Hematopoietic multipotent progenitor cell (in vitro differentiated cells): ENCODE measurements around the gene NTN4. TPM values are rescaled to one million over a fixed set of nuclear protein-coding genes. Genes with fewer than 3 reads are reported as not detected.
"Not testable (repeated sequence)": the region's sequence is repeated elsewhere in the genome, so short reads cannot be mapped to it uniquely, and the experiment has no call there.

Experiments
- DNase-seq, 3 donors: peaks; one replicate each; pipeline ENCODE4 v3.0.0-alpha.2; 2011 to 2015; ENCODE audit warnings: low read depth in 2 of 3, low spot score in 2 of 3
- total RNA-seq: library from RNA; depleted of rRNA; stranded (reverse); fragments of >200 nt; gene quantifications from one replicate; pipeline ENCODE4 v1.2.3, GENCODE V29; 2012

NTN4 gene
- total RNA-seq, 1 donor = under 0.01 TPM

- no peak for DNase-seq
Observed at GRCh38 chr12:95673576-95673975, 117.0 kb downstream of the NTN4 start.

- no peak for DNase-seq
Observed at GRCh38 chr12:95672166-95672565, 118.4 kb downstream of the NTN4 start.

DNA sequence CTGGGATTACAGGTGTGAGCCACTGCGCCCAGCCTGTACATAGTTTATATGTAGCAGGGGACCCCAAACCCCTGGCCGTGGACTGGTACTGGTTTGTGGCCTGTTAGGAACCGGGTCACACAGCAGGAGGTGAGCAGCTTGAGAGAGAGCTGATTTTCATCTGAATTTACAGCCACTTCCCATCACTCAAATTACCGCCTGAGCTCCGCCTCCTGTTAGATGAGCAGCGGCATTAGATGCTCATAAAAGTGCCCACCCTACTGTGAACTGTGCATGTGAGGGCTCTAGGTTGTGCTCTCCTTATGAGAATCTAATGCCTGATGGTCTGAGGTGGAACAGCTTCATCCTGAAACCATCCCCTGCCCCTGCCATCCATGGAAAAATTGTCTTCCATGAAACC is 119.3 kb downstream of the NTN4 start:
- no peak for DNase-seq

DNA sequence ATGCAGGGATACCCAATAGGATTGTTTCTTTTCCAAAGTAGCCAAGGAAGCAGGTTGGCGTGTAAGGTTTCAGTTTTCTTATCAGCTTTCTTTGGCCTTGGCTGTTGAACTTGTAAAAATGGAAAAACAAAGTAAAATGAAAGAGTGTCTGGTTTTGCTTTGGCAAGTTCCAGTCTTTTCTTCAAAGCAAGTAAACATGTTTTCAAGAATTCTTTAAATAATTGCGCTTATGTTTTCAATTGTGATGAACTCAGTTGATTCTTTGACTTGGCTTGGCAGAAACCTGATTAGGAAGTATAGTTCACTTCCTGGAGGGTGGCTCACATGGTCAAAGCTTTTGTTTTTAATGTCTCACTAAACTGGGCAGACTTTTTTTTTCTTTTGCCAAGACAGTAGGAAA is 127.0 kb downstream of the NTN4 start:
- DNase-seq = no peak

GRCh38 chr12:95661360-95661759 is 129.2 kb downstream of the NTN4 start:
- DNase-seq = no peak

GRCh38 chr12:95658386-95658785 is 132.2 kb downstream of the NTN4 start:
- no peak for DNase-seq

- not testable (repeated sequence) for DNase-seq
Observed at GRCh38 chr12:95654665-95655064, 135.9 kb downstream of the NTN4 start.

- peak in 1 of 3 donors; percentile 3 for DNase-seq
Observed at GRCh38 chr12:95653771-95654546, 136.6 kb downstream of the NTN4 start.

DNA sequence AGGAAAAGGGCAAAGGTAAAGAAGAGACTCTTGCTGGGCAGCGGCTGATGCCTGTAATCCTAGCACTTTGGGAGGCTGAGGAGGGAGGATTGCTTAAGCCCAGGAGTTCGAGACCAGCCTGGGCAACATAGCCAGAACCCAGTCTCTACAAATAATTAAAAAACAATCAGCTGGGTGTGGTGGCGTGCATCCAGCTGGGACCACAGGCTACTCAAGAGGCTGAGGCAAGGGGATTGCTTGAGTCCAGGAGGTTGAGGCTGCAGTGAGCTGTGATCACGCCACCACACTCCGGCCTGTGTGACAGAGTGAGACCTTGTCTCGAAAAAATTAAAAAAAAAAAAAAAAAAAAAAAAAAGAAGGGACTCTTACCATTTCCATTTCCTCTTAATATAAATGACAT is 138.9 kb downstream of the NTN4 start:
- no peak for DNase-seq

DNA sequence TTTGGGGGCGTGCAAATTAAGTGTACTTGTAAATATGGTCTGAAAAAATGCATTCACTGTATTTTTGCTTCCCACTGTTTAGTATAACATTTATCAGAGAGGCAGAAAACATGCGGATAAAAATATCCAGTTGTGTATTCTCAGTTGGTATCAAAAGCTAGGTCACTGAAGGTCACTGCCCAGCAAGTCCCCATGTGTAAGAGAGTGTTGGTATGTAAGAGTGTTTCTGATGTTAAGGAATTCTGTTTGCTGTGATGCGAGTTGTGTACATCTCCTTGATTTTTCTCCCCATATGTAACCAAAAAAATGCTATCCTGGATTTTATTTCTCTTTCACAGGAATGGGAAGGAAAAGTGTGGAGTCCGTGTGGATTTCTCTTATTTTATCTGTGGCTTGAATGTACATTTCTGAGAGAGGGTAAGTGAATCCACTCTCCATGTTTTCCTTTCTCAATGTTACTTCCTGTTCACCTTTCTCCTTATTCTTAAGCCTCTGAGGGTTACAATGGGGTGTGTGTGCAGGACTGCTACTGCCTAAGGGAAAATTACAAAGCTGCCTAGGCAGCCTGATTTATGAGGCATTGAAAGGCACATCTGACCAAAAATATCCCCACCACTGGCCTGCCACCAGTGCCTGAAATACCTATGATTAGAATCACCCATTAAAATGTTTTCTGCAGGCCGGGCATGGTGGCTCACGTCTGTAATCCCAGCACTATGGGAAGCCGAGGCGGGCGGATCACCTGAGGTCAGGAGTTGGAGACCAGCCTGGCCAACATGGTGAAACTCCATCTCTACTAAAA is 141.4 kb downstream of the NTN4 start:
- no peak for DNase-seq

GRCh38 chr12:95646781-95647190 is 143.8 kb downstream of the NTN4 start:
- no peak for DNase-seq

DNA sequence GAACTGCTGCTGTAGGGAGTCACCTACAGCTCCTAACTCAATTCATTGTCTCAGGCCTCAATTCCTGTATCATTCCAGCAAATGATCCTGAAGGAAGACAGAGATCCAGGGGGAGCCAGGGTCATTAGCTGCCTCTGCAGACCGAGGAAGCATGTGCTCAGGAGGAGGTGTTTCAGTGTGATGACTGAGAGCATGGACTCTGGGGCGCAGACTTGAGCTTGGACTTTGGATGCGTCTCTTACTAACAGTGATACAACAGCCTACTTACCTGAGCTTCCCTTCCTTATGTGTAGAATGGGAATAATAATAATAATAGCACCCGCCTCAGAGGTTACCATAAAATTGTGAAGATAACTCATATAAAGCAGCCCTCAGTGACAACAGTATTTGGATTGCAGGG is 147.3 kb downstream of the NTN4 start:
- no peak for DNase-seq

DNA sequence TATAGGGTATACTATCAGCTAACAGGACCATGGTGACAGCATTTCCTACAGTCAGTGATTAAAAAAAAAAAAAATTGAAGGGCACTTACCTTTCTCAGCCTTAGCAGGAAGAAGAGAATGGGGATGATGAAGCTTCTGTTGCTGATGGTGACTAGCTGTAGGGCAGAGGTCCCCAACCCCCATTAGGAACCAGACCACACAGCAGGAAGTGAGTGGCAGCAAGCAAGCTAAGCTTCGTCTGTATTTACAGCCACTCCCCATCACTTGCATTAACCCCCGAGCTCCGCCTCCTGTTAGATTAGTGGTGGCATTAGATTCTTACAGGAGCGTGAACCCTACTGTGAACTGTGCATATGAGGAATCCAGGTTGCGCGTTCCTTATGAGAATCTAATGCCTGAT is 148.0 kb downstream of the NTN4 start:
- DNase-seq = no peak

DNA sequence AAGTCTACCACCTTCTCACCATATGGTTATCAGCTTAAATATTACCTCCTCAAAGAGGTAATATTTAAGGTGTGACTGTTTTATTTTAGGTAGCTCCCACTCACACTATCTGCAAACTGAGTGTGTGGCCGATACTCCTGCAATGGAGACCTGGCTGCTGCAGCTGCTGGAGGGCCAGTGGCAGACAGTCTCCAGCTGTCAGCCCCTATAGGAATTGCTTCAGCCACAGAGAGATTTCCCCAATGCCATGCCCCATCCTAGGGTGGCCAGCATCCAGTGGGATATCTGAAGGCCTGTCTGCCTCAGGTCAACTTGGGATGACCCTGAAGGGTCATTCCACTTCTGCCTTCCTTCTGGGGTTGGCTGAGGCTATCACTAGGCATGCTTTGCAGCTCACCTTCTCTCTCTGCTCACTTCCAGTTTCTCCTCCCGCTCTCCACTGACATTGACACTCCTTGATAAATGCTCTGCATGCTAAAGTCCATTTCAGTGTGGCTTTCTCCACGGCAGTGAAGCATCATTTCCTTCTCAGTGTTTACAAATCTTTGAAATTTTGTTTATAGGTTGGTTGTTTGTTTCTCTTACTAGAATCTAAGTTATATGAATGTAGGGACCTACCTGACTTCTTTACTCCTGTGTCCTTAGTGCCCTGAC is 149.1 kb downstream of the NTN4 start:
- no peak for DNase-seq

DNA sequence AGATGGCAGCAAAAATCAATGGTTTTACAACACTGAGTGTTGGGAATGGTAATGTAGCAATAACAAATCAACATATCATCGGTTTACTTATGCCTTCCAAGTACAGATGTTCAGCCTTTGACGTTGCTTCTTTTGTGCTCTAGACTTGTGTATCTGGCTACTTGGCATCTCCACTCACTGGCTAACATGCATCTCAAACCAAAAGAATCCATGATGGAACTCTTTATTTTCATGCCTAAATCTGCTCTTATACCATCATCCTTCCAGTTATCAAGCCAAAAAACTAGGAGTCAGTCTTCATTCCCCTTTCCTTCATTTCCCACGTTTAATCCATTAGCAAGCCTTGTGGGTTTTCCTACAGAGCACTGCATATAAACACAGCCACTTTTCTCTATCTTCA is 150.0 kb downstream of the NTN4 start:
- no peak for DNase-seq

DNA sequence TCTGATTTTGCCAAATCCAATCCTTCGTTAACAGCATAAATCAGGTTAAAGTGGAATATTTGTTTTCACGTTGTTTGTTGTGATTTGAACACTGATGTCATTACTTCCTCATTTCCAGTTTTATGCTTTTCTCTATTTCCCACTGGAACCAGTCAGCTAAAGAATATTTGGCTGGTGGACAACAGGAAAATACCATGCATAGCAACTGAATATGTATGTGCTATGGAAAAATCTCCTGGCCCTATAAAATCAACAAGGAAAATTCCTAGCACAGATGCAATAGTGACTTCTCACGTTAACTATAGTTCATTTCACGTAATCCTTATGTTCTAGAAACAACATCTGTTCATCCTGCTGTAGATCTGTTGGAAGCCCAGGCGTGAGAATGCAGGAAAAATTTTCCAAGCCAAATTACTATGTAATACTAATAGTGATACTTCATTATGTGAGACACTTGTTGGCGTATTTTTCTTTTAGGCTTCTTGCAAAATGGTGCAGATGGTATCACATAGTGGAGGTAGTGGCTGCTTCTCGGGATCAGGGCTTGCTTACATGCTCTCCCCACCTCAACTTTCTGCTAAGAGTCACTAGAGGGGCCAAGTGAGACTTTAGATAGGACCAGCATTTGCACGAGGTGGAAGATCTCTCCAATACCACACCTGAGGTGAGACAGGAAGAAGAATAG is 153.0 kb downstream of the NTN4 start:
- no peak for DNase-seq

DNA sequence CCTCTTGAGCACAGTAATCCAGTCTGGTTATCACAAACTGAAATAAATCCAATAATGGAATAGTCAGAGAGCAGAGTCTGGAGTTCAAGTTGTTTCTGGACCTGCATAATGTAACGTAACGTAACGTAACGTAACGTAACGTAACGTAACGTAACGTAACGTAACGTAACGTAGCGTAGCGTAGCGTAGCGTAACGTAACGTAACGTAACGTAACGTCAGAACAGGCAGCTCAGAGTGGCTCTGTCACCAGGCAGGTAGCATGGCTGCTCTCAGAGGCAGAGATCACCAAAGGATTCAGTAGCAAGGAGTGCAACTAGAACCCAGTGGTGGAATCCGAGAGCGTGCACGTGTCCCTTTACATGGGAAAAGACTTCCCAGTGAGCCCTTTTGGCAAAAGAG is 153.6 kb downstream of the NTN4 start:
- DNase-seq = no peak

DNA sequence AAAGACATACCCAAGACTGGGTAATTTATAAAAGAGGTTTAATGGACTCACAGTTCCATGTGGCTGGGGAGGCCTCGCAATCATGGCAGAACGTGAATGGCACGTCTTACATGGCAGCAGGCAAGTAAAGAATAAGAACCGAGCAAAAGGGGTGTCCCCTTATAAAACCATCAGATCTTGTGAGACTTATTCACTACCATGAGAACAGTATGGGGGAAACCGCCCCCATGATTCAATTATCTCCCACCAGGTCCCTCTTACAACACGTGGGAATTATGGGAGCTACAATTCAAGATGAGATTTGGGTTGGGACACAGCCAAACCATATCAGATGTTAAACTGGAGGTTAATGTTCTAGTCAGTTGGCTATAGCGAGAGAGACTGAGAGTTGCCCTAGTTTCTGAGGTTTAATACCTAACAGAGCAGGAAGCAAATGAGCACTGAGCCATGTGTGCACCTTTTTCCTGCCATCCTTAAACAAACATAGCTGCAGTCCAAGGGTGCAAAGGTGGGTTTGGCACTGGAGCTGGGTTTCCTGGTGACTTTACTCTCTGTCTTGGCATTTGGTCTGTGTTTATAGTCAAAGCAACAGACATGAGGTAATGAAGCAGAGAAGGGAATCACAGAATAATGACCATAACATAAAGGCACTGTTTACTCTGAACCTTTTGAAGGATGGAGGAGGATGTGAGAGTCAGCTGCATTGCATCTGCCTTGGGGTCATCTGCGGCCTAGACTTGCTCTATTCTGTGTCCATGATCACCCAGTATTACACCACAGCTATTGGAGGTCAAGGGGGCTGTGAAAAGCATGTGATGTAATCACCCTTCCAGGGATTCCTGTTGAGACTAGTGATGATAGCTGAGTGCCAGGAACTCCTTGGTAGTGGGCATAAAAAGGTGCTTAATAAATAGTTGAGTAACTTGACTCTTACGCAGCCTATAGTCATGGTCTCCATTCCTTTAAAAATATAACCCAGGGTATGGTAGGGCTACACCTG is 155.6 kb downstream of the NTN4 start:
- no peak for DNase-seq

DNA sequence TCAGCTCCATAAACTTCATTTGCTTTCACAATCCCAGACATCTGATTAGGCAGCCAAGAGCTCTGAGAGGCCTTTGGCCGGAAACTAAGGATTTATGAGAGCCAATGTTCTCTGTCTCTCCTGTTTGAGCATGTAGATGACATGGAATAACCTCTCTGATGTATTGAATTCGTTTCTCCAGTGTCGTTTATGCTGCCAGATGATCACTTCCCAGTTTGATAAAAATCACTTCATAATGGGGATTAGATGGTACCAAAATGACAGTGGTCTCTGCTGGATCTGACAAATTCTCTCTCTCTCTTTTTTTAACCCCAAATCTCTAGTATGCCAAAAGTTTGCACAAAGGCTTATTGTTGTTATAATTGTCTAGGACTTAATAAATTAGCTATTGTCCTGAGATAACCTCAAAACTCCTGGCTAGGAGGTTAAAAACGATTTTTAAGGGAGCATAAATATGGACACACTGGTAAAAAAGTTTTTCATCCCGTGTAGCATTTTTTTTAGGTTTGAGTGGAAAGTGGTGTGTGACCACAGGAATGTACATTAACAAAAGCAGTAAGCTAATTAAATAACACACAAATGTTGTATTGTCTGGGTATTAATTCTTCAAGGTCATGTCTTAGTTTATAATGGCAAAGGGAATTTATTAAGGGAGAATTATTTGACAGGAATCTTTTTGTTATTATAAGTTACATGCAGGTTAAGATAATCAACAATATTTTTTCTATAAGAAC is 156.7 kb downstream of the NTN4 start:
- no peak for DNase-seq
